GM21360 (cell line): ENCODE measurements around the gene PTPRN.
"Not testable (repeated sequence)": the region's sequence is repeated elsewhere in the genome, so short reads cannot be mapped to it uniquely, and the experiment has no call there.

Experiments
- ATAC-seq: cut with Tn5 transposase; IDR thresholded peaks from one replicate; pipeline ENCODE4 v1.9.1; 2021; ENCODE audit warnings: mild to moderate bottlenecking, moderate library complexity; ENCODE audit not compliant: unreplicated experiment

PTPRN gene

DNA sequence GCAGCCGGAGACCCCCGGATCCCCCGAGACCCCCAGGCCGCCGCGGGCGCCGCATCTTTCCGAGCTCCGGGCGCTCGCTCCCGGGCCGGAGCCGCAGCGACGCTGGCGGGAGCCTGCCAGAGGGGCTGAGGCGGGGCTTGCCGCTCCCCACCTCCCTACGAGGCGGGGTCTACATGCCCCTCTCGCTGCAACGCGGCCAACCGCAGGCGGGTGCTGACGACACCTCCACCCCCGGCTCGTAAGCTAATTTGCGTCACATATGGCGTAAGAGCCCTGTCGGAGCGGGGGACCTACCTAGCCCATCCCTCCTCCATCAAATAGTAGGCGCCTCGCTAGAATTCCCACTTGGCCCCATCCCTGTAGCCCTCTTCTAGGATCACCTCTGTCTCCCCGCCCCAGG is at the start of gene PTPRN:
PTPRN (minus strand) TSS at position 124 of the 400 bp plus-strand sequence; CDS start at position 55, 69 bp downstream.
- no peak for ATAC-seq

DNA sequence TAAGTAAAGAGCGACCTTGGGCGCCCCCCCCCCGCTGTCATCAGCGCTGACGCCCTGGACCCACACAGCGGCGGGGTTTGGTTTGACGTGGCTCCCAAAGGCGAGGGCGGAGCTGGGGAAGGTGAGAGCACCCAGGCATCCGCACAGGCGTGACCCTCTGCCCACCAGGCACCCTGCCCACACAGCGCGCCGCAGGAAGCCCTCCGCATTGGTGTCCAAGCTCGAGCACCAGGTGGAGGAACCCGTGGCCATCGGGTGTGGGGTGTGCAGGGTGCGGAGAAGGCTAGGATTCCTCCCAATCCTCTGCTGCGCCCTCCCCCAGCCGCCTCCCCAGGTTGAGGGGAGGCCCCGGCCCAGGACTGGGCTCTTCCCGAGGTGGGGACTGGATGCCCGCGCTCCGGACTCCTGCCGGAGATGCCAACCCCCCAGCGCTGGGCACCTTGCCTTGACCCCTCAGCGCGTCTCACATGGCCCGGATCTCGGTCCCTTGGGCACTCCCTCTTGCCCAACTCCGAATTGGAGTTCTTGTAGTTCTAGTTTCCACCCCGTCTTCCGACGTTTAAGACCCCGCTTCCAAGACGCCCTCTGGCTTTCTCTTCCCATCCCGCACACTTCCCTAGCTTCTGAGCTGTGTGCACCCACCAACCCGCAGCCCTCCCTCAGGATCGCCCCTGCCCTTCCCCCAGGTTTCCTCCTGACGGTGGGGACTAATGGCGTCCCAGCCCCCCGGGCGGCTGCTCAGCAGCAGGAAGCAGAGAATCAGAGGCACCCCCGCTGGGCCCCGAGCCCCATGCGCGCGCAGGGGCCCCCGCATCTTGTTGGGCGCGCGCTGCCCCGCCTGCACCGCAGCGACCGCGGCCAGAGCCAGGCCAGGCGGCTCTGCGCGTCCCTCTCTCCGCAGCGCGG is 49.2 kb upstream of the PTPRN start:
- no peak for ATAC-seq

- no peak for ATAC-seq
These were observed 47.6 kb upstream of the PTPRN start for GRCh38 chr2:219356834-219357233.

GRCh38 chr2:219354582-219354981 is 45.4 kb upstream of the PTPRN start:
- ATAC-seq, result no peak

GRCh38 chr2:219353129-219353528 is 43.9 kb upstream of the PTPRN start:
- no peak for ATAC-seq

- ATAC-seq, result no peak
These were observed 43.3 kb upstream of the PTPRN start for GRCh38 chr2:219352448-219353023.

DNA sequence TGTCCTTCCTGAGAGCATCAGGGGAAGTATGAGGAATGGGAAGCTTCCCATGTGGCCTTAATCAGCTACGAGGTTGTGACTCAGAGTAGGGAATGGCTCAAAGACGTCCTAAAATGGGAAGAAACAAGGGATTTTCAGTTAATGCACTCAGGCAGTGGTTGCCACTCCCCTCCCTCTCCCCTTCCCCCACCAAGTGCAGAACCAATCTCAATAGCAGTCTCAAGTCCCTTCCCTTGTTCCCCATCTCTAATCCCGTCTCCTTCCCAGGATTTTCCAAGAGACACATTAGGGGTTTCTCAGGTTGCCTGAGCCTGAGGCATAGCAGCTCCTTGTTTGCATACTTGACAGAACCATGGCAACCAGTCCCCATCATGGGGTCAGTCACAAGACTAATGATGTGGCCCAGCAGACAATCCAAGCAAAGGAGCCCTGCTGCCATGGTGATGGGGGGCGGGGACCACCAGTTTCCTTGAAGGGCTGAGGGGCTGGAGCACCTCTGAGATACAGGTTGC is 41.6 kb upstream of the PTPRN start:
- ATAC-seq, result no peak

DNA sequence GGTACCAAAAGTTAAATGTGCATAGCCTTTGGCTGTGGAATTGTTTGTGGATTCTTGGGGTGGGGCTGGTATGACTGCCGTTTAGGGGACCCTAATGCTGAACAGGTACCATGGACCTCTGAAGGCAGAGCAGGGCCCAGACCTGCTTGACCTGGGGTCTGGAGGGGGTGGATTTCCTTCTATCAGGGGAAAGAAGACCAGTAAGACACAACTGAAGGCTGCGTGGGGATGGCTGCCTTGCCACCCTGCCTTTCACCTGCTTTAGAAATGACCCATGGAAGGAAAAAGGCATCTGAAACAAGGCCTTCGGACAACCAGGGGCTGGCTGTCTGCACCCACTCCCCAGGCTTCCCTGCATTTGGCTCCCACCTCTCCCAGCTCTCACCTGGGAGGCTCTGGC is 41.0 kb upstream of the PTPRN start:
- no peak for ATAC-seq

DNA sequence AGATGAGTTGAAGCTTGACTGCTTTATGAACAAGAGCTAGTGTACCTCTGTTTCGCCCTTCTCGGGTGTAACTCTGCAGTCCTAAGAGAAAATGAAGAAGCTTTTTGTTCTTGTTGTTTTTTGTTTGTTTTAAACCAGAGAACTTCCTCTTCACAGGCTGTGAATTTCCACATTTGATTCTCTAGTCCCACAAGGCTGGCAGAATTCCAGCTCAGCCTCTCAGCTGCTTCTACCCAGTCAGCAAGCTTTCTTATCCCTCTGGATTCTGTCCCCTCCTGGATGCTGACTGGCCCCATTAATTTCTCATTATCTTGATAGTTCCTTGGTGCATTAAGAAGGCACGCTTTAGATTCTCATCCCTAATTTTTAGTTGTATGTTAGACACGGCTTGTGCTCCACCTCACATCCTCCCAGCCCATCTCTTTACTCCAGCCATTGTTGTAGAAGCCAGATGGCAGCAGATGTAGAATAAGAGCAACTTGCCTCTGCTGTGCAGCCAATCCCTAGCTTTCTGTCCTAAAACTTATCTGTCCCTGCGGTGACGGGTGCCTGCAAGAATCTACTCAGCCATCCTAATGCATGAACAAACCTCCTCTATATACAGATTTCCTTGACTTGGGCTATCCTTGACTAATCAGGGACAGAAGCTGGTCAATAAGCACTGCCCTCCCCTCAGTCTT is 35.7 kb upstream of the PTPRN start:
- ATAC-seq, result no peak

- no peak for ATAC-seq
These were observed 26.2 kb upstream of the PTPRN start for GRCh38 chr2:219335373-219335786.

GRCh38 chr2:219334076-219334475 is 24.9 kb upstream of the PTPRN start:
- no peak for ATAC-seq

DNA sequence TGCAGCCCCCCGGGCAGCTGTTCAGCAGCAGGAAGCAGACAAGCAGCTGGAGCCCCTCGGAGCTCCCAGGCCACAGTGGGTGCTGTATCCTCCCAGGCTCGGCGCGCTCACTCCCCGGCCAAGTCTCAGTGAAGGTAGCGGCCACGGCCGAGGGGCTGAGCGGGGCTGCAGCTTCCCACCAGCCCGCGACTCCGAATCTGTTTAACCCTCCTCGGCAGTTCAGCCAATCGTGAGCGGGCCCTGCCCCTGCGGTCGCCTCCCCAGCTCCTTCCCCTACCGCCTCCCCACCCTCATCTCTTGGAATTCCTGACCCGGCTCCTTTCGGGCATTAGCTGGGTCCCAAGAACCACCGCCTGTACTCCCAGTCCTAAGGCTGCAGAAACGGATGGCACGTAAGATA is 23.3 kb upstream of the PTPRN start, which contains the start of gene RESP18:
RESP18 (minus strand) TSS at position 203 of the 400 bp plus-strand sequence.
- ATAC-seq, result no peak

GRCh38 chr2:219331560-219332213 is 22.5 kb upstream of the PTPRN start:
- no peak for ATAC-seq

- ATAC-seq, result no peak
These were observed 18.5 kb upstream of the PTPRN start for GRCh38 chr2:219327719-219328118.

DNA sequence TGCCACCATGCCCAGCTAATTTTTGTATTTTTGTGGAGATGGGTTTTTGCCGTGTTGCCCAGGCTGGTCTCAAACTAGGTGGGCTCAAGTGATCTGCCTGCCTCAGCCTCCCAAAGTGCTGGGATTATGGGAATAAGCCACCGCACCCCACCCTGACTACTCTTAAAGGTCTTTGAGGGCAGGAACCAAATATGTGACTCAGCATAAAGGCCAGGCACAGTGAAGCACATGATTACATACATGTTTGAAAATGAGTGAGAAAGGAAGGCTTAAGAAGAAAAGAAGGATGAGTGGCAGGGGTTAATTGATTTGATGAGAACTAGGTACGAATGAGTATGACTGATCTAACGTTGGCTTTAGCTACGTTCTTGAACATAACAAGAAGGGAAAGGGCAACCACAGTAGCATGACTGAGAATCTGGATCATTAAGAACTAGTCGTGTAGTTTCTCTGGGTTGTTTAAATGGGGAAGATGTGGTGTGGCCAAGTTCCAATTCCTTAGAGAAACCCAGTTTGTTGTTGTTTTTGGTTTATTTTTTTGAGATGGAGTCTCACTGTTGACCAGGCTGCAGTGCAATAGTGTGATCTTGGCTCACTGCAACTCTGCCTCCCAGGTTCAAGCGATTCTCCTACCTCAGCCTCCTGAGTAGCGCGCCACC is 16.6 kb upstream of the PTPRN start:
- no peak for ATAC-seq

- no peak for ATAC-seq
These were observed 15.9 kb upstream of the PTPRN start for GRCh38 chr2:219325136-219325535.

- ATAC-seq, result no peak
These were observed 14.2 kb upstream of the PTPRN start for GRCh38 chr2:219323434-219323833.

DNA sequence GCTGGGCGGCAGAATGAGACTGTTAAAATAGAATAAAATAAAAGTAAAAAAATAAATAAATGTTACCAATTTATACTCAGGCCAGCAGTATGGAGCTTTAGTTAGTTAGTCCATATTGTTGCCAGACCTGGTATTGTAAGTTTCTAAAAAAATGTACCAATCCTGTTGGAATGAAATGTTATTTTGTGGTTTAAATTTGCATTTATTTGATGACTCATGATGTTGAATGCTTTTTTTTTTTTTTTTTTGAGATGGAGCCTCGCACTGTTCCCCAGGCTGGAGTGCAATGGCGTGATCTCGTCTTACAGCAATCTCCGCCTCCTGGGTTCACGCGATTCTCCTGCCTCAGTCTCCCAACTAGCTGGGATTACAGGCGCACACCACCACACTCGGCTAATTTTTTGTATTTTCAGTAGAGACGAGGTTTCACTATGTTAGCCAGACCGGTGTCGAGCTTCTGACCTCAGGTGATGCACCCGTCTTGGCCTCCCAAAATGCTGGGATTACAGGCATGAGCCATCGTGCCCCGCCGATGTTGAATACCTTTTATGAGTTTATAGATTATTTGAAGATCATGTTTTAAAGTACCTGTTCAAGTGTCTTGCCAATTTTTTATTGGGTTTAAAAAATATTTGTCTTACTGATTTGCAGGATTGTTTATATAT is 5.7 kb upstream of the PTPRN start:
- ATAC-seq, result no peak

- ATAC-seq, result not testable (repeated sequence)
These were observed 3.6 kb upstream of the PTPRN start for GRCh38 chr2:219312683-219313263.
